HG03432 (cell line): ENCODE data around the gene COX17.

Experiments used
- ATAC-seq: cut with Tn5 transposase; IDR thresholded peaks from one replicate; pipeline ENCODE4 v1.9.1; 2021; ENCODE audit warnings: mild to moderate bottlenecking, moderate library complexity; ENCODE audit not compliant: unreplicated experiment

Gene COX17

GRCh38 chr3:119625451-119626153, 51.6 kb downstream of the COX17 start:
- no peak for ATAC-seq

GRCh38 chr3:119624002-119624720, 53.0 kb downstream of the COX17 start:
- no peak for ATAC-seq

- ATAC-seq = no peak
These were observed 56.3 kb downstream of the COX17 start for GRCh38 chr3:119620899-119621298.
